Activated CD4-positive, alpha-beta T cell treated with anti-CD3 and anti-CD28 coated beads, Interleukin-2, amount 50 U/mL, for 48 hours (primary cell): ENCODE data around the gene PTPRJ.

Experiments used
- DNase-seq, 2 experiments: peaks; one replicate each; pipeline ENCODE4 v3.0.0-alpha.2; 2020

The PTPRJ gene

GRCh38 chr11:47971501-47971900 lies 8.9 kb upstream of the PTPRJ start:
- no peak for DNase-seq

GRCh38 chr11:47973173-47973572 lies 7.2 kb upstream of the PTPRJ start:
- DNase-seq, result no peak

GRCh38 chr11:47976931-47977330 lies 3.4 kb upstream of the PTPRJ start:
- DNase-seq, result no peak

- DNase-seq, result no peak
These were observed 2.7 kb upstream of the PTPRJ start for GRCh38 chr11:47977623-47978022.

- no peak for DNase-seq
These were observed 826 bp upstream of the PTPRJ start for GRCh38 chr11:47979378-47980087.

- DNase-seq, result peak; percentile 39 to 49
These were observed 705 bp downstream of the PTPRJ start for GRCh38 chr11:47980907-47981621.

GRCh38 chr11:47981667-47982404 lies 1.5 kb downstream of the PTPRJ start:
- DNase-seq, result peak; percentile 42 to 49

- no peak for DNase-seq
These were observed 2.3 kb downstream of the PTPRJ start for GRCh38 chr11:47982616-47983015.

GRCh38 chr11:47983464-47984397 lies 3.4 kb downstream of the PTPRJ start:
- no peak for DNase-seq

GRCh38 chr11:47986219-47986618 lies 5.9 kb downstream of the PTPRJ start:
- DNase-seq, result no peak

GRCh38 chr11:47986742-47987141 lies 6.4 kb downstream of the PTPRJ start:
- DNase-seq, result no peak

GRCh38 chr11:47987310-47987709 lies 7.0 kb downstream of the PTPRJ start:
- DNase-seq, result no peak

- no peak for DNase-seq
These were observed 7.4 kb downstream of the PTPRJ start for GRCh38 chr11:47987781-47988180.

- no peak for DNase-seq
These were observed 9.4 kb downstream of the PTPRJ start for GRCh38 chr11:47989779-47990178.

- DNase-seq, result no peak
These were observed 11.0 kb downstream of the PTPRJ start for GRCh38 chr11:47991266-47991830.

- DNase-seq, result no peak
These were observed 11.5 kb downstream of the PTPRJ start for GRCh38 chr11:47991894-47992293.

GRCh38 chr11:47992959-47993820 lies 12.8 kb downstream of the PTPRJ start:
- DNase-seq, result no peak

- DNase-seq, result no peak
These were observed 14.1 kb downstream of the PTPRJ start for GRCh38 chr11:47994417-47994816.

GRCh38 chr11:47995360-47995769 lies 15.0 kb downstream of the PTPRJ start:
- DNase-seq, result no peak

GRCh38 chr11:47997063-47998053 lies 17.0 kb downstream of the PTPRJ start:
- no peak for DNase-seq
